ENCODE measurements around the gene PUS3. TPM values are rescaled to one million over a fixed set of nuclear protein-coding genes. Genes with fewer than 3 reads are reported as not detected.
"Not testable (repeated sequence)": the region's sequence is repeated elsewhere in the genome, so short reads cannot be mapped to it uniquely, and the experiment has no call there.

PUS3 gene
- polyA plus RNA-seq, 3 donors: 2.0 to 5.3 (median 3.1) TPM

DNA sequence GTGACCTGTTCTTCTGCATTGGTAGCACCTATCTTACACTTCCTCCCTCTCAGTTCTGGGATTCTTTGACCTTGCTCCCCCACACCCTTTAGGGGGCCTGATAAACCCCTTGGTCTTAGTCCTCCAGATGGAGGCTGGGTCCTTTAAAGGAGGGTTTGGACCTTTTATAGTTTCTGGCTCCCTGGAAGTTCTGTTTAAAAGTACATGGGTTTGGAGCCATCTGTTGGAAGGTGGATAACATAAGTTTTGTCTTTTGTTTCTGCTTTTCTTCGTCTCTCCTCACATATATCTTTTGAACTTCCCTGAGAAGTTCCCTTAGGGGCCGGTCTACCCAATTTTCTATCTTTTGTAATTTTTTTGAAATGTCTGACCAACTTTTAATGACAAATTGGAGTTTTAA, 33.5 kb downstream of the PUS3 start:
- no peak overlapping the region for H3K27ac Mint-ChIP-seq
- H3K4me3 Mint-ChIP-seq: no peak overlapping the region
- Histone ChIP-seq H4K20me1 (ENCODE audit: insufficient read depth, low read length) (no peaks in the 10 kb centered on the region), H3K9me3 (replicated peaks in 1 of 2; ENCODE audit: control insufficient read depth in 1 of 2, insufficient read depth in 1 of 2, low read length in 2 of 2) (peaks cover 9% of the 10 kb centered on the region in 2 donors), H3K4me2 (replicated peaks; ENCODE audit: extremely low read depth, low read length, poor library complexity, severe bottlenecking) (no peak overlapping the region), H3K27me3 (ENCODE audit: control insufficient read depth in 2 of 2, insufficient read depth in 2 of 2, low read length in 2 of 2) (no peaks in the 10 kb centered on the region), H3K9ac (ENCODE audit: insufficient read depth, low read length, poor library complexity, severe bottlenecking) (no peak overlapping the region), H3K27ac (ENCODE audit: low read depth in 1 of 2, low read length in 2 of 2) (no peak overlapping the region), H3K4me1 (ENCODE audit: control insufficient read depth in 1 of 2, insufficient read depth in 2 of 2, low read length in 2 of 2) (no peaks in the 10 kb centered on the region), H2AFZ (ENCODE audit: insufficient read depth, low read depth, low read length, poor library complexity, severe bottlenecking) (no peak overlapping the region), H3K36me3 (replicated peaks in 1 of 2; ENCODE audit: control insufficient read depth in 1 of 2, insufficient read depth in 2 of 2, low read length in 2 of 2) (no peaks in the 10 kb centered on the region), H3K79me2 (ENCODE audit: insufficient read depth, low read length) (no peaks in the 10 kb centered on the region), H3K4me3 (replicated peaks in 1 of 3; ENCODE audit: low read depth in 2 of 3, low read length in 3 of 3) (no peak overlapping the region)
- TF ChIP-seq, protein P1, sequence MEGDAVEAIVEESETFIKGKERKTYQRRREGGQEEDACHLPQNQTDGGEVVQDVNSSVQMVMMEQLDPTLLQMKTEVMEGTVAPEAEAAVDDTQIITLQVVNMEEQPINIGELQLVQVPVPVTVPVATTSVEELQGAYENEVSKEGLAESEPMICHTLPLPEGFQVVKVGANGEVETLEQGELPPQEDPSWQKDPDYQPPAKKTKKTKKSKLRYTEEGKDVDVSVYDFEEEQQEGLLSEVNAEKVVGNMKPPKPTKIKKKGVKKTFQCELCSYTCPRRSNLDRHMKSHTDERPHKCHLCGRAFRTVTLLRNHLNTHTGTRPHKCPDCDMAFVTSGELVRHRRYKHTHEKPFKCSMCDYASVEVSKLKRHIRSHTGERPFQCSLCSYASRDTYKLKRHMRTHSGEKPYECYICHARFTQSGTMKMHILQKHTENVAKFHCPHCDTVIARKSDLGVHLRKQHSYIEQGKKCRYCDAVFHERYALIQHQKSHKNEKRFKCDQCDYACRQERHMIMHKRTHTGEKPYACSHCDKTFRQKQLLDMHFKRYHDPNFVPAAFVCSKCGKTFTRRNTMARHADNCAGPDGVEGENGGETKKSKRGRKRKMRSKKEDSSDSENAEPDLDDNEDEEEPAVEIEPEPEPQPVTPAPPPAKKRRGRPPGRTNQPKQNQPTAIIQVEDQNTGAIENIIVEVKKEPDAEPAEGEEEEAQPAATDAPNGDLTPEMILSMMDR (IDR thresholded peaks at IDR 0.05): no peak
- H3K36me3 Mint-ChIP-seq: no peaks in the 10 kb centered on the region
- peaks cover 0 to 9% (median 0%) of the 10 kb centered on the region in 3 donors for H3K27me3 Mint-ChIP-seq (ENCODE audit: low read depth in 3 of 3)
- WGBS (ENCODE audit: insufficient coverage): no CpG with 5 or more reads among the region's 2 CpGs
- intact Hi-C loops (cut with micrococcal nuclease): no loop called here
- DNase-seq: no peak
- H3K9me3 Mint-ChIP-seq: peaks cover 10 to 24% (median 11%) of the 10 kb centered on the region in 7 donors
- no peaks in the 10 kb centered on the region for H3K4me1 Mint-ChIP-seq

DNA sequence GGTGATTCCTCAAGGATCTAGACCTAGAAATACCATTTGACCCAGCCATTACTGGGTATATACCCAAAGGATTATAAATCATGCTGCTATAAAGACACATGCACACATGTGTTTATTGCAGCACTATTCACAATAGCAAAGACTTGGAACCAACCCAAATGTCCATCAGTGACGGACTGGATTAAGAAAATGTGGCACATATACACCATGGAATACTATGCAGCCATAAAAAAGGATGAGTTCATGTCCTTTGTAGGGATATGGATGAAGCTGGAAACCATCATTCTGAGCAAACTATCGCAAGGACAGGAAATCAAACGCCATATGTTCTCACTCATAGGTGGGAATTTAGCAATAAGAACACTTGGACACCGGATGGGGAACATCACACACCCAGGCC, 37.7 kb downstream of the PUS3 start:
- peaks cover 4 to 17% (median 9%) of the 10 kb centered on the region in 7 donors for H3K9me3 Mint-ChIP-seq
- H3K27ac ChIP-seq (ENCODE audit: low read depth in 1 of 2, low read length in 2 of 2); H3K4me3 Mint-ChIP-seq; intact Hi-C loops (cut with micrococcal nuclease); H3K9ac ChIP-seq (ENCODE audit: insufficient read depth, low read length, poor library complexity, severe bottlenecking); H3K4me3 ChIP-seq (replicated peaks in 1 of 3; ENCODE audit: low read depth in 2 of 3, low read length in 3 of 3); H3K27me3 ChIP-seq (ENCODE audit: control insufficient read depth in 2 of 2, insufficient read depth in 2 of 2, low read length in 2 of 2); H4K20me1 ChIP-seq (ENCODE audit: insufficient read depth, low read length); H3K36me3 Mint-ChIP-seq; H3K4me2 ChIP-seq (replicated peaks; ENCODE audit: extremely low read depth, low read length, poor library complexity, severe bottlenecking); H3K79me2 ChIP-seq (ENCODE audit: insufficient read depth, low read length); H3K4me1 ChIP-seq (ENCODE audit: control insufficient read depth in 1 of 2, insufficient read depth in 2 of 2, low read length in 2 of 2); H2AFZ ChIP-seq (ENCODE audit: insufficient read depth, low read depth, low read length, poor library complexity, severe bottlenecking); DNase-seq; H3K27me3 Mint-ChIP-seq (ENCODE audit: low read depth in 3 of 3); H3K4me1 Mint-ChIP-seq; H3K27ac Mint-ChIP-seq; H3K36me3 ChIP-seq (replicated peaks in 1 of 2; ENCODE audit: control insufficient read depth in 1 of 2, insufficient read depth in 2 of 2, low read length in 2 of 2); H3K9me3 ChIP-seq (replicated peaks in 1 of 2; ENCODE audit: control insufficient read depth in 1 of 2, insufficient read depth in 1 of 2, low read length in 2 of 2): not testable (repeated sequence)
- WGBS (ENCODE audit: insufficient coverage): no CpG with 5 or more reads among the region's 4 CpGs

DNA sequence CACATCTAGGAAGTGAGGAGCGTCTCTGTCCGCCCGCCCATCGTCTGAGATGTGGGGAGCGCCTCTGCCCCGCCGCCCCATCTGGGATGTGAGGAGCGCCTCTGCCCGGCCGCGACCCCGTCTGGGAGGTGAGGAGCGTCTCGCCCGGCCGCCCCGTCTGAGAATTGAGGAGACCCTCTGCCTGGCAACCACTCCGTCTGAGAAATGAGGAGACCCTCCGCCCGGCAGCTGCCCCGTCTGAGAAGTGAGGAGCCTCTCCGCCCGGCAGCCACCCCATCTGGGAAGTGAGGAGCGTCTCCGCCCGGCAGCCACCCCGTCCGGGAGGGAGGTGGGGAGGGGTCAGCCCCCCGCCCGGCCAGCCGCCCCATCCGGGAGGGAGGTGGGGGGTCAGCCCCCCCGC, 40.2 kb downstream of the PUS3 start:
- DNase-seq; H3K79me2 ChIP-seq (ENCODE audit: insufficient read depth, low read length); H3K4me3 ChIP-seq (replicated peaks in 1 of 3; ENCODE audit: low read depth in 2 of 3, low read length in 3 of 3); H3K4me3 Mint-ChIP-seq; H3K27me3 ChIP-seq (ENCODE audit: control insufficient read depth in 2 of 2, insufficient read depth in 2 of 2, low read length in 2 of 2); intact Hi-C loops (cut with micrococcal nuclease); H4K20me1 ChIP-seq (ENCODE audit: insufficient read depth, low read length); H3K27ac Mint-ChIP-seq; H2AFZ ChIP-seq (ENCODE audit: insufficient read depth, low read depth, low read length, poor library complexity, severe bottlenecking); H3K27me3 Mint-ChIP-seq (ENCODE audit: low read depth in 3 of 3); H3K36me3 Mint-ChIP-seq; H3K9ac ChIP-seq (ENCODE audit: insufficient read depth, low read length, poor library complexity, severe bottlenecking); H3K4me1 Mint-ChIP-seq; H3K4me1 ChIP-seq (ENCODE audit: control insufficient read depth in 1 of 2, insufficient read depth in 2 of 2, low read length in 2 of 2); H3K27ac ChIP-seq (ENCODE audit: low read depth in 1 of 2, low read length in 2 of 2); H3K9me3 ChIP-seq (replicated peaks in 1 of 2; ENCODE audit: control insufficient read depth in 1 of 2, insufficient read depth in 1 of 2, low read length in 2 of 2); H3K36me3 ChIP-seq (replicated peaks in 1 of 2; ENCODE audit: control insufficient read depth in 1 of 2, insufficient read depth in 2 of 2, low read length in 2 of 2); H3K4me2 ChIP-seq (replicated peaks; ENCODE audit: extremely low read depth, low read length, poor library complexity, severe bottlenecking): not testable (repeated sequence)
- no CpG with 5 or more reads among the region's 33 CpGs for WGBS (ENCODE audit: insufficient coverage)
- H3K9me3 Mint-ChIP-seq: peaks cover 8 to 24% (median 22%) of the 10 kb centered on the region in 7 donors

DNA sequence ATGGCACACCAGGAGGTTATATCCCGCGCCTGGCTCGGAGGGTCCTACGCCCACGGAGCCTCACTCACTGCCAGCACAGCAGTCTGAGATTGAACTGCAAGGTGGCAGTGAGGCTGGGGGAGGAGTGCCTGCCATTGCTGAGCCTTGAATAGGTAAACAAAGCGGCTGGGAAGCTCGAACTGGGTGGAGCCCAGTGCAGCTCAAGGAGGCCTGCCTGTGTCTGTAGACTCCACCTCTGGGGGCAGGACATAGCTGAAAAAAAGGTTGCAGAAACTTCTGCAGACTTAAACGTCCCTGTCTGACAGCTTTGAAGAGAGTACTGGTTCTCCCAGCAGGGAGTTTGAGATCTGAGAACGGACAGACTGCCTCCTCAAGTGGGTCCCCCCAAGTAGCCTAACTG, 45.3 kb downstream of the PUS3 start:
- H3K27ac ChIP-seq (ENCODE audit: low read depth in 1 of 2, low read length in 2 of 2); H3K79me2 ChIP-seq (ENCODE audit: insufficient read depth, low read length); DNase-seq; H3K4me1 Mint-ChIP-seq; H4K20me1 ChIP-seq (ENCODE audit: insufficient read depth, low read length); H3K36me3 ChIP-seq (replicated peaks in 1 of 2; ENCODE audit: control insufficient read depth in 1 of 2, insufficient read depth in 2 of 2, low read length in 2 of 2); H3K27me3 Mint-ChIP-seq (ENCODE audit: low read depth in 3 of 3); H3K4me3 ChIP-seq (replicated peaks in 1 of 3; ENCODE audit: low read depth in 2 of 3, low read length in 3 of 3); H3K4me1 ChIP-seq (ENCODE audit: control insufficient read depth in 1 of 2, insufficient read depth in 2 of 2, low read length in 2 of 2); H3K27me3 ChIP-seq (ENCODE audit: control insufficient read depth in 2 of 2, insufficient read depth in 2 of 2, low read length in 2 of 2); H3K9ac ChIP-seq (ENCODE audit: insufficient read depth, low read length, poor library complexity, severe bottlenecking); intact Hi-C loops (cut with micrococcal nuclease); H3K4me2 ChIP-seq (replicated peaks; ENCODE audit: extremely low read depth, low read length, poor library complexity, severe bottlenecking); H3K36me3 Mint-ChIP-seq; H2AFZ ChIP-seq (ENCODE audit: insufficient read depth, low read depth, low read length, poor library complexity, severe bottlenecking); H3K4me3 Mint-ChIP-seq; H3K27ac Mint-ChIP-seq; H3K9me3 ChIP-seq (replicated peaks in 1 of 2; ENCODE audit: control insufficient read depth in 1 of 2, insufficient read depth in 1 of 2, low read length in 2 of 2): not testable (repeated sequence)
- H3K9me3 Mint-ChIP-seq: peaks cover 20 to 39% (median 24%) of the 10 kb centered on the region in 7 donors
- WGBS (ENCODE audit: insufficient coverage): 95% methylated on average over 9 of the region's 9 CpGs

Data from CD14-positive monocyte (primary cell).